ENCODE data around the gene TNFRSF14. TPM values are rescaled to one million over a fixed set of nuclear protein-coding genes. Genes with fewer than 3 reads are reported as not detected.

TNFRSF14 gene
- total and polyA plus RNA-seq, 2 experiments from 2014 or later: not detected

GRCh38 chr1:2528966-2529783 lies 27.0 kb upstream of the TNFRSF14 start (continued):
- TF ChIP-seq EZH2 (IDR thresholded peaks at IDR 0.05; ENCODE audit: low read depth, unreplicated experiment) (no peak), EZH2phosphoT487 (IDR thresholded peaks at IDR 0.05; ENCODE audit: unreplicated experiment) (no peak), STAT1 (IDR thresholded peaks at IDR 0.05; ENCODE audit: unreplicated experiment) (no peak), ZNF114 (CRISPR knock-in tag; IDR thresholded peaks at IDR 0.05) (no peak), ETS1 (IDR thresholded peaks at IDR 0.05) (no peak), NANOG (IDR thresholded peaks at IDR 0.05; ENCODE audit: borderline replicate concordance) (no peak), POLR2AphosphoS5 (IDR thresholded peaks at IDR 0.05; ENCODE audit: low read depth) (no peak)

GRCh38 chr1:2529784-2530512 lies 26.2 kb upstream of the TNFRSF14 start, which contains the start of gene HES5:
Gene HES5, minus strand, starts transcription at chr1:2530263. Its CDS starts 99 bp downstream, at chr1:2530164.
- Histone ChIP-seq H3K9me2 (ENCODE audit: insufficient read depth) (no peaks in the 10 kb centered on the region), H3K36me3 (ENCODE audit: insufficient read depth) (no peaks in the 10 kb centered on the region), H3F3A (replicated peaks; ENCODE audit: low read depth) (no peaks in the 10 kb centered on the region), H3K27me3 (ENCODE audit: insufficient read depth) (peaks cover 59% of the 10 kb centered on the region), H3K4me1 (ENCODE audit: insufficient read depth) (peaks cover 15% of the 10 kb centered on the region), H3K79me2 (replicated peaks; ENCODE audit: insufficient read depth) (peaks cover 10% of the 10 kb centered on the region), H3K27ac (ENCODE audit: low read depth) (no peak within 1 kb of the TSS), H4K20me1 (replicated peaks; ENCODE audit: insufficient read depth) (peaks cover 9% of the 10 kb centered on the region), H3K4me3 (peak within 1 kb of the TSS; percentile 57), H3K4me2 (peak within 1 kb of the TSS; percentile 87), H2AFZ (no peak within 1 kb of the TSS; the same call in 1 of the 2 replicates)
- H3K9me3 Mint-ChIP-seq: no peaks in the 10 kb centered on the region
- H3K4me1 Mint-ChIP-seq: peaks cover 26% of the 10 kb centered on the region
- ATAC-seq (peak; percentile 19), DNase-seq (ENCODE audit: low spot score) (peak; percentile 82)
- H3K4me3 Mint-ChIP-seq: peak within 1 kb of the TSS; percentile 55
- H3K27me3 Mint-ChIP-seq (ENCODE audit: insufficient read depth, low read depth, poor library complexity): peaks cover 65% of the 10 kb centered on the region
- no peak for TF ChIP-seq REST (IDR thresholded peaks at IDR 0.05; ENCODE audit: unreplicated experiment)
- TF ChIP-seq EZH2 (IDR thresholded peaks at IDR 0.05; ENCODE audit: low read depth, unreplicated experiment): peak; percentile 78
- no peak for TF ChIP-seq STAT1 (IDR thresholded peaks at IDR 0.05; ENCODE audit: unreplicated experiment)
- TF ChIP-seq ETS1 (IDR thresholded peaks at IDR 0.05): no peak
- no peak for TF ChIP-seq ZNF114 (CRISPR knock-in tag; IDR thresholded peaks at IDR 0.05)
- TF ChIP-seq EZH2phosphoT487 (IDR thresholded peaks at IDR 0.05; ENCODE audit: unreplicated experiment): peak; percentile 49
- no peaks in the 10 kb centered on the region for H3K36me3 Mint-ChIP-seq (ENCODE audit: low read depth)
- no peak within 1 kb of the TSS for H3K27ac Mint-ChIP-seq
